IMR-90 (cell line): ENCODE results near the gene UACA. TPM values are rescaled to one million over a fixed set of nuclear protein-coding genes. Genes with fewer than 3 reads are reported as not detected.

Source experiments
- ATAC-seq: fragments of 200-7000 bp; cut with Tn5 transposase; 2 replicates; pipeline ENCODE4 v1.9.1; 2020; ENCODE audit warnings: low read depth, mild to moderate bottlenecking, moderate library complexity
- BruUV-seq: library from RNA; stranded (reverse); fragments of 400-500 nt; replicated peaks from 2 replicates; lab custom pipeline; 2021; lab: Mats Ljungman, UMichigan
- CTCF ChIA-PET: fragments of 300-600 bp; formaldehyde crosslinking; extraction: SDS; loops from one replicate; lab custom pipeline; 2021; ENCODE audit warnings: antibody characterized with exemption; lab: Yijun Ruan, JAX
- POLR2A ChIA-PET: fragments of 300-600 bp; sonication (Branson Sonifier 250); formaldehyde crosslinking; loops from one replicate; lab custom pipeline; 2022; ENCODE audit warnings: antibody characterized with exemption; ENCODE audit not compliant: unreplicated experiment; lab: Charles Lee
- DNase-seq: peaks from one replicate; pipeline ENCODE4 v3.0.0; 2013
- H2AFZ ChIP-seq: replicated peaks from 2 replicates; pipeline ENCODE3; 2013; ENCODE audit warnings: low read length, mild to moderate bottlenecking; ENCODE audit not compliant: poor library complexity
- H2AK5ac ChIP-seq: 2 replicates; pipeline ENCODE4 v1.6.1; 2013; ENCODE audit warnings: low read depth, low read length, inconsistent platforms
- H2AK9ac ChIP-seq: replicated peaks from 2 replicates; pipeline ENCODE3; 2013; ENCODE audit warnings: mild to moderate bottlenecking, low read depth, low read length, moderate library complexity; ENCODE audit not compliant: poor library complexity
- H2BK120ac ChIP-seq: 2 replicates; pipeline ENCODE4 v1.6.1; 2013; ENCODE audit warnings: low read depth, low read length, inconsistent platforms
- H2BK15ac ChIP-seq: 3 replicates; pipeline ENCODE4 v1.6.1; 2013; ENCODE audit warnings: low read depth, low read length, inconsistent platforms
- H2BK20ac ChIP-seq: 2 replicates; pipeline ENCODE4 v1.6.1; 2013; ENCODE audit warnings: low read depth, mild to moderate bottlenecking, inconsistent platforms, low read length, moderate library complexity
- H2BK5ac ChIP-seq: 2 replicates; pipeline ENCODE4 v1.6.1; 2013; ENCODE audit warnings: mild to moderate bottlenecking, low read depth, low read length, inconsistent platforms; ENCODE audit not compliant: poor library complexity, severe bottlenecking
- H3K14ac ChIP-seq: replicated peaks from 2 replicates; pipeline ENCODE4 v1.6.1; 2013; ENCODE audit warnings: low read depth, low read length, inconsistent platforms
- H3K18ac ChIP-seq: 2 replicates; pipeline ENCODE4 v1.6.1; 2013; ENCODE audit warnings: low read depth, low read length, control low read depth
- H3K23ac ChIP-seq: 2 replicates; pipeline ENCODE4 v1.6.1; 2013; ENCODE audit warnings: low read depth, low read length, inconsistent platforms
- H3K27ac ChIP-seq: 2 replicates; pipeline ENCODE4 v1.5.1; 2013; ENCODE audit warnings: mild to moderate bottlenecking, control low read depth, low read length; ENCODE audit not compliant: insufficient read depth
- H3K27me3 ChIP-seq: 2 replicates; pipeline ENCODE4 v1.6.1; 2013; ENCODE audit warnings: low read length; ENCODE audit not compliant: control insufficient read depth, insufficient read depth
- H3K36me3 ChIP-seq: 2 replicates; pipeline ENCODE4 v1.6.1; 2013; ENCODE audit warnings: low read length, mixed read lengths; ENCODE audit not compliant: control insufficient read depth, insufficient read depth
- H3K4ac ChIP-seq: 2 replicates; pipeline ENCODE4 v1.6.1; 2013; ENCODE audit warnings: low read depth, low read length, inconsistent platforms
- H3K4me1 ChIP-seq: 2 replicates; pipeline ENCODE4 v1.6.1; 2013; ENCODE audit warnings: low read length, mixed read lengths; ENCODE audit not compliant: control insufficient read depth, insufficient read depth
- H3K4me2 ChIP-seq: 2 replicates; pipeline ENCODE4 v1.6.1; 2013; ENCODE audit warnings: low read depth, mild to moderate bottlenecking, control low read depth, low read length, moderate library complexity
- H3K4me3 ChIP-seq: 2 replicates; pipeline ENCODE4 v1.5.1; 2013; ENCODE audit warnings: low read depth, mild to moderate bottlenecking, control low read depth, low read length, moderate library complexity; ENCODE audit not compliant: insufficient read depth
- H3K56ac ChIP-seq: 2 replicates; pipeline ENCODE4 v1.6.1; 2013; ENCODE audit warnings: low read length, inconsistent platforms; ENCODE audit not compliant: insufficient read depth; ENCODE audit errors: extremely low read depth
- H3K79me1 ChIP-seq, 2 experiments: 2 replicates each; pipeline ENCODE4 v1.6.1; 2013; ENCODE audit warnings: low read length in 2 of 2, inconsistent platforms in 1 of 2, low read depth in 1 of 2
- H3K9ac ChIP-seq: 2 replicates; pipeline ENCODE4 v1.6.1; 2013; ENCODE audit warnings: low read depth, low read length, control low read depth
- H3K9me1 ChIP-seq: 2 replicates; pipeline ENCODE4 v1.6.1; 2013; ENCODE audit warnings: low read length, inconsistent platforms; ENCODE audit not compliant: insufficient read depth
- H3K9me3 ChIP-seq: 2 replicates; pipeline ENCODE4 v1.6.1; 2013; ENCODE audit warnings: low read length; ENCODE audit not compliant: control insufficient read depth, insufficient read depth
- H4K20me1 ChIP-seq: 2 replicates; pipeline ENCODE4 v1.6.1; 2013; ENCODE audit warnings: low read length, inconsistent platforms; ENCODE audit not compliant: insufficient read depth
- H4K5ac ChIP-seq: 2 replicates; pipeline ENCODE4 v1.6.1; 2013; ENCODE audit warnings: mild to moderate bottlenecking, low read depth, low read length, control low read depth
- H4K8ac ChIP-seq, 2 experiments: 2 replicates each; pipeline ENCODE4 v1.6.1; 2013; ENCODE audit warnings: low read depth in 2 of 2, low read length in 2 of 2, control low read depth in 1 of 2, inconsistent platforms in 1 of 2
- H4K91ac ChIP-seq: 2 replicates; pipeline ENCODE4 v1.6.1; 2013; ENCODE audit warnings: low read depth, low read length, inconsistent platforms; ENCODE audit not compliant: insufficient read depth
- BHLHE40 ChIP-seq: fragments of 150-350 bp; IDR thresholded peaks from 2 replicates; pipeline ENCODE4 v1.6.1; 2016; ENCODE audit warnings: mild to moderate bottlenecking, low read depth, low read length
- CEBPB ChIP-seq: IDR thresholded peaks from 2 replicates; pipeline ENCODE4 v1.6.1; 2012; ENCODE audit warnings: low read depth, low read length, improper control_type of control experiment
- FOS ChIP-seq: fragments of 150-350 bp; IDR thresholded peaks from 2 replicates; pipeline ENCODE4 v1.6.1; 2016; ENCODE audit warnings: low read depth, low read length
- NFE2L2 ChIP-seq: fragments of 150-350 bp; IDR thresholded peaks from 2 replicates; pipeline ENCODE4 v1.6.1; 2016; ENCODE audit warnings: low read depth, mild to moderate bottlenecking, low read length
- WGBS, 2 experiments: methylation state at CpG; one replicate each; pipeline versions ENCODE4 v1.1.5 to v1.1.7; 2013; ENCODE audit warnings: missing lambda C conversion rate in 2 of 2; ENCODE audit not compliant: insufficient read length in 1 of 2; ENCODE audit errors: extremely low coverage in 2 of 2; 5-methylcytosine and 5-hydroxymethylcytosine counted together
- dilution Hi-C: fragments of 300-500 bp; cut with HindIII; formaldehyde crosslinking; loops from one replicate; pipeline ENCODE4 v1.14.3; 2018; ENCODE audit warnings: low sequenced_read_pairs; ENCODE audit not compliant: unreplicated experiment
- in situ Hi-C: fragments of 300-500 bp; cut with MboI; formaldehyde crosslinking; loops from 3 replicates; pipeline ENCODE4 v1.14.3; 2019; ENCODE audit warnings: low sequenced_read_pairs, inconsistent platforms, mixed read lengths
- intact Hi-C: fragments of 100-400 bp; cut with micrococcal nuclease; formaldehyde crosslinking; loops from 2 replicates; pipeline ENCODE4 v1.10.0; 2022
- polyA plus RNA-seq, 3 experiments: library from polyadenylated mRNA; depleted of rRNA; stranded (reverse); fragments of >200 nt; gene quantifications; 2 replicates each; pipeline ENCODE4 v1.2.3, GENCODE V29; 2012; ENCODE audit warnings: low replicate concordance in 1 of 3
- total RNA-seq: library from RNA; depleted of rRNA; stranded (reverse); fragments of >200 nt; gene quantifications from 2 replicates; pipeline ENCODE4 v1.2.3, GENCODE V29; 2012
- TF ChIP-seq, protein P1 (sequence below): fragments of 150-350 bp; IDR thresholded peaks from 2 replicates; pipeline ENCODE4 v1.6.1; 2017; ENCODE audit warnings: mild to moderate bottlenecking, antibody characterized with exemption, low read length, low read depth

UACA gene
- total and polyA plus RNA-seq, 2 of the 4 experiments (the other 2 are of a cell fraction), result 156 to 507 TPM

DNA sequence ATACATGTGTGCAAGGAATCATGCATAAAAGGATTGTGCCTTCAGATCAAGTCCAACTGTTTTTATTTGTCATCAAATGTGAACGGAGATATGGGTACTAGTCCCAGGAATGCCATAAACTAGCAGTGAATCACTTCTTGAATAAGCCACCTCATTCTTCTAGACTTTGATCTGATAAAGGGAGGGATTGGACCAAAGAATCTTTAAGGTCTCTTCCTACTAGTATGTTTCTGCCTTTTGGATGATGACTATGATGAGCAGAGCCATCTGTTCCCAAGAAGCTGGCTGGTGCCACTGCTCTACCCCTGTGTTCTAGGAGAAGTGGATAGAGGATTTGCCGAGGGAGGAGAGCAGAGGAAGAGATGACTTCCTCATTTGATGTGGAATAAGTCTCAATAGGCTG lies 28.8 kb upstream of the UACA start:
- peak overlapping the region; percentile 94 for H3K18ac ChIP-seq
- peak; percentile 87 for DNase-seq
- H4K8ac ChIP-seq, result peak overlapping the region; percentile 92 to 95
- intact Hi-C loops, result no loop called here
- H2AFZ ChIP-seq, result peak overlapping the region; percentile 54
- H2AK5ac ChIP-seq, result peak overlapping the region; percentile 98
- H4K5ac ChIP-seq, result peak overlapping the region; percentile 96
- no peak overlapping the region for H3K9ac ChIP-seq
- H3K9me1 ChIP-seq, result peaks cover 43% of the 10 kb centered on the region
- POLR2A ChIA-PET, result no interaction called here
- CTCF ChIA-PET, result interaction anchor here (0.6 kb wide), 1 partner anchor 42 kb away, joined by 3 read pairs; no protein-coding TSS in a partner anchor
- peak overlapping the region; percentile 100 for H2BK20ac ChIP-seq
- no TSS peak for BruUV-seq
- H4K91ac ChIP-seq, result peak overlapping the region; percentile 96
- H3K4ac ChIP-seq, result peak overlapping the region; percentile 98
- H3K79me1 ChIP-seq, result peaks cover 19 to 61% of the 10 kb centered on the region in 2 experiments
- peak overlapping the region; percentile 97 for H2BK5ac ChIP-seq
- H3K36me3 ChIP-seq, result no peaks in the 10 kb centered on the region
- H2BK15ac ChIP-seq, result peak overlapping the region; percentile 95
- peak overlapping the region; percentile 30; the same call in 1 of the 2 replicates for H3K4me2 ChIP-seq
- H3K9me3 ChIP-seq, result no peaks in the 10 kb centered on the region
- H3K4me1 ChIP-seq, result peaks cover 46% of the 10 kb centered on the region
- ATAC-seq, result peak; percentile 22
- H3K56ac ChIP-seq, result peak overlapping the region; percentile 82
- H2BK120ac ChIP-seq, result peak overlapping the region; percentile 99
- no CpG with 5 or more reads among the region's 2 CpGs for WGBS, 2 experiments
- no peak overlapping the region for H3K4me3 ChIP-seq
- H4K20me1 ChIP-seq, result no peaks in the 10 kb centered on the region
- in situ Hi-C loops, result no loop called here
- dilution Hi-C loops, result no loop called here
- H3K23ac ChIP-seq, result peak overlapping the region; percentile 98
- no peaks in the 10 kb centered on the region for H3K27me3 ChIP-seq
- peak overlapping the region; percentile 86 for H3K14ac ChIP-seq
- peak overlapping the region; percentile 60 for H3K27ac ChIP-seq
- TF ChIP-seq NFE2L2 (0 out of 2 replicates have a peak, but pooled peaks have one; percentile 12), FOS (peak; percentile 37; the same call in 1 of the 2 replicates), BHLHE40 (peak; percentile 25; the same call in 1 of the 2 replicates), CEBPB (no peak)
- TF ChIP-seq, protein P1, sequence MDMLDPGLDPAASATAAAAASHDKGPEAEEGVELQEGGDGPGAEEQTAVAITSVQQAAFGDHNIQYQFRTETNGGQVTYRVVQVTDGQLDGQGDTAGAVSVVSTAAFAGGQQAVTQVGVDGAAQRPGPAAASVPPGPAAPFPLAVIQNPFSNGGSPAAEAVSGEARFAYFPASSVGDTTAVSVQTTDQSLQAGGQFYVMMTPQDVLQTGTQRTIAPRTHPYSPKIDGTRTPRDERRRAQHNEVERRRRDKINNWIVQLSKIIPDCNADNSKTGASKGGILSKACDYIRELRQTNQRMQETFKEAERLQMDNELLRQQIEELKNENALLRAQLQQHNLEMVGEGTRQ, result no peak
- peak overlapping the region; percentile 86 for H2AK9ac ChIP-seq
